HG03280 (cell line): ENCODE measurements around the gene HOXA11.

Experiments used
- ATAC-seq: cut with Tn5 transposase; IDR thresholded peaks from one replicate; pipeline ENCODE4 v1.9.1; 2021; ENCODE audit warnings: mild to moderate bottlenecking, moderate library complexity; ENCODE audit not compliant: unreplicated experiment

Gene HOXA11

DNA sequence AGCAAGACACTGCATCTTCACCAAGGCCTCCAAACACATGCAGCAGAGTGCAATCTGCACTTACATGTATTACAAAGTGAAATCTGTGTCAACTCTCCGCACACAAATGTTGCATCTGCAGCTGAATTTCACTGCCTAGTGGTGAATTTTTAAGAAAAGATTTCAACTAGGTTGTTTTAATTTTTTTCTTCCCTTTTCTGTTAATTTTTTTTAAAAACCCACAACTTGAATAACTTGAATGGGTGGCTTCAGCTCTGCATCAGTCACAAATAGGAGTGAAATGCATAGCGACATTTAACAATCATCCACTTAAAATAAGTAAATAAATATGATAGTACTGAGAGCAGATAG is 8.9 kb upstream of the HOXA11 start:
- ATAC-seq: no peak

DNA sequence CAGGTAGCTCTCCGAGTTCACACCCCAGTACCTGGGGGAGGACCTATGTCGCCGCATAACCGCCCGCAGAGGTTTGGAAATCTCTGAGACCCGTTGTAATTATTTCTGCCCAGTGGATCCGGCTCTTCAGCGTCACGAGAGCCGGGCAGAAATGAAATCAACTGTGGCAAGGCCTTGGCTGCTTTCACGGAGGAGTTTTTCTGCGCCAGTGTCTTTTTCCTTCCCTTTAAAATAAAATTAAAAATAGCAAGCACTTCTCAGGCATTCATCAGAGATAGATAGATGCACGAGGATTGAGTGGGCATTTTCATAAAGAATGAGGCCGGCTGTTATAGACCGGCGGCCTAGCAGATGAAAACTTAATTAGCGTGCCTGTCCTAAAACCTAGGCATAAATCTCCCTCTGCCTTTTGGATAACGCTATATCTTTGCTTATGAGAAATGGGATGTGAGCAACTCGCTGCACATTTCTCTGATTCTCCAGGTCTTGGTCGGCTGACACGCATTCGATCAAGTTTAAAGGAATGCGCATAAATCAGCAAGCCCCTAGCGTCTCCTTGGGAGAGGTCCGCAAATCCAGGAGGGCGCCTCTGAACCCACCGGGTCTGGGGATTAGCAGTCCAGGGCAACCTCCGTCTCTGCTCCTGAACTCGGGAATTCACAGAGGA is 8.4 kb upstream of the HOXA11 start:
- no peak for ATAC-seq

DNA sequence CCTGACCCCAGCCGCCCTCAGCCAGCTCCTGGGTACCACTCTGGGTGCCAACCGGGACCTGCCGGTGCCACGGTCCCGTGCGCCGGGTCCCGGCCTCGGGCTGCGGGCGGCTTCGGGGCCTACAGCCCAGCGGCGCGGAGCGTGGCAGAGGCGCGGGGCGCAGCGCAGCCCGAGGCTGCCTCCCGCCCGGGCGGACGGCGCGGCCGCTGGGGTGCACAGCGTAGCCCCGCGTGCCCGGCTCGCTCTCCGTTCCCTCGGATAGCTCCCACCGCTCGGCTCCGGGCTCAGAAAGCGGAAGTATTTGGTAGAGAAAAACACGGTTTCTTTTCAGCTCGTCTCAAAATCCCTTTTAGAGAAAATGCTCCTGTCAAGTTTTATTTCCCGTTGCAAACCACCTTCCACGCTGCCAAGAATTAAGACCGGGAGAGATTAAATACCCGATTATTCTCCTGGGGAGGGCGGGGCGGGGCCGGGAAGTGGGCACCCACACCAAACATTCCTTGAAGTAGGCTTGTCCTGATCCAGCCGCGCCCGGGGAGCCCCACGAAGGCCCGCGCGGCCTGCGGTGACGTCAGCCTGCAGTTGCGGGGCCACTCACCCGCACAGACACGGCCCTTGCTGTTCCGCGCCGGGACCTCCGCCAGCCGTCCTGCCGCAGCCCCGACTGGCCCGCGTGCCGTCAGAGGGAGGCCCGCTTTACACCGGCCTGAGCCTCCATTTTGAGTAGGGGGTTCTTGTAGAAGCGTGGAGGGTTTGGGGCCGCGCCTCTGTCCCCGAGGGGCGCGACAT is 7.7 kb upstream of the HOXA11 start:
- no peak for ATAC-seq

DNA sequence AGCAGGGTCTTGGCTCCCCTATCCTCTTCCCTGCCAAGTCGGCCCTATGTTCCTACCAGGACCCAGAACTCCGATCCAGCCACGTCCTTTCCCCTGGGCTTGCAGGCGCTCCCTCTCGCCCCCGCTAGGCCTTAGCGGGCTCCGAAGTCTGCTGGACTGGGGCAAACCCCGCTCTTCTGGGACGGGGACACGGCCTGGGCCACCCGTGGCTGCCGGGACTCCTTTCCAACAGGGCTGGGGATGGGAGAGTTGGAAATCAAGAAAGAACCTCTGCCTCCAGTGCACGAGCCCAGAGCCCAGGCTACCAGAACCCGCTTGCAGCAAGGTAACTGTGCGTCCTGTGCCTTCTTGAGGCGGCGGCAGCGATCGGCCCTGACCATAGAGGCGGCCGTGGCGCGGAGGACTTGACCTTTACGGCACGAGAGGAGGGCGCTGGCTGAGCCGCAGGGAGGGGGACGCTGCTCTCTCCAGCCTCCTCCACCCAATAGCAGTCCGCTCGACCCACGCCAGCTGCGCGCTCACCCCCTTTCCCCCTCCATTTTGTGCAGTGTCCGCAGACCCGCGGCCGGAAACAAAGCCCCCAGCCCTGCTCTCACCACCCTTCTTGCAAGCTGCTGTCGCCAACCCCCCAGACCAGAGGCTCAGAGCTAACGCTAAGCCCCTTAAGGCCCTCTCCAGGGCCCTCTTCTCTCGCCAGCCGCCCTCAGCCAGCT is 7.0 kb upstream of the HOXA11 start:
- no peak for ATAC-seq

DNA sequence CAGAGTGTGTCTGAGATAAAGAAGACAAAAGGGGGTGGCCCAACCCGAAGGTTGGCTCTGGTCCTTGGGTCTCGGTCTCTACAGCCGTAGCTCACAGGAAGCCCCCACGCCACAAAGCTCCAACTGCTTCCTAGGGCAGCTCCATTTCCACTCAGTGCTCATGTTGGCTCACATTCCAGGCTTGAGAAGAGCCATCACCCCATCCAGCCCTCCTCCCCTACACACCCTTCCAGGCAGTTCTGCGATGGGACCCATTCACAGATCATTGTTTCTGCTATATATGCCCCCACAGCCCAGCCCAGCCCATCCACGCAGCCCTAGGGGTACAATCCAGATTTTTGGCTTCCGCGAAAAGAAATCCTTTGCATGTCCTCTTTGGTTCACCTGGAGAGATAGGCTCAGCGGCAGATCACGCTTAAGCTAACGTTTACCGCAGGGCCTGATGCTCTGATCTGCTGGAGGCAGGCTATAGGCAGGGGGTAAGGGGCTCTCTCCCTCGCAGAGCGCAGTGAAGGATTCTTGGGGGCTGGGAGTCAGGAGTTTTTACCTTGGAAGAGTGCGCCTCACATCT is 6.2 kb upstream of the HOXA11 start:
- ATAC-seq: no peak

DNA sequence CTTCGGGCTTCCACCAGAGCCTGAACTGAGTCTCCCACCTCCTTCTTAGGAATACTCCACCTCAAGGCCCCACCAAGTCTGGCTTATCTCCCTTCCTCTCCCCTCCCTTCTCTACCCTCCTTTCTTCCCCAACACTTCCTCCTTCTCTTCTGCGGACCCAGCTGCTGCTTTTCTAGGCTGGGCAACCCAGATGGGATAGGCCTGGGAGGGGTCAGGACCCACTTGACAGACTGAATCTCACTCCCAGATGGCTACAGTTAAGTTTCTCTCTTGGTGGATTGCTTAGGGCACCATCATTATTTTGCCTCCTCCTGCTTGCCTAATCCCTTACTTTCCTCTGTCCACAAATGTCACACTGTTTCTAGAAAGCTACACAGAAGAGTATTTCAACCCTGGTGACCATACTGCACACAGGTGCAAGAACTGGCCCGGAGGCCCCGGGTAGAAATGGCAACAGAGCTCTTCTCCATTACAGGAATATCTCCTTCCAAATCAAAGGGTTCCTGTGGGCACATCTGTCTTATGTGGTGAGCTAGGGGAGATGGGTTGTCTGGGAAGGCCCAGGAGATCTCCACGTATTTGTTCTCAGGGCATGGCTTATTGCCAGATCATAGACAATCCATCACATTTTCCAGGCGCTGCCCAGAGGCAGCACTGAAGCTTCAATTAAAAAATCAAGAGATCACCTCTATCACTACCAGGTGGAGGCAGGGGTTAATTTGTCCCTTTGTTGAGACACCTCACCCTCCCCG is 5.1 kb upstream of the HOXA11 start:
- ATAC-seq: no peak

DNA sequence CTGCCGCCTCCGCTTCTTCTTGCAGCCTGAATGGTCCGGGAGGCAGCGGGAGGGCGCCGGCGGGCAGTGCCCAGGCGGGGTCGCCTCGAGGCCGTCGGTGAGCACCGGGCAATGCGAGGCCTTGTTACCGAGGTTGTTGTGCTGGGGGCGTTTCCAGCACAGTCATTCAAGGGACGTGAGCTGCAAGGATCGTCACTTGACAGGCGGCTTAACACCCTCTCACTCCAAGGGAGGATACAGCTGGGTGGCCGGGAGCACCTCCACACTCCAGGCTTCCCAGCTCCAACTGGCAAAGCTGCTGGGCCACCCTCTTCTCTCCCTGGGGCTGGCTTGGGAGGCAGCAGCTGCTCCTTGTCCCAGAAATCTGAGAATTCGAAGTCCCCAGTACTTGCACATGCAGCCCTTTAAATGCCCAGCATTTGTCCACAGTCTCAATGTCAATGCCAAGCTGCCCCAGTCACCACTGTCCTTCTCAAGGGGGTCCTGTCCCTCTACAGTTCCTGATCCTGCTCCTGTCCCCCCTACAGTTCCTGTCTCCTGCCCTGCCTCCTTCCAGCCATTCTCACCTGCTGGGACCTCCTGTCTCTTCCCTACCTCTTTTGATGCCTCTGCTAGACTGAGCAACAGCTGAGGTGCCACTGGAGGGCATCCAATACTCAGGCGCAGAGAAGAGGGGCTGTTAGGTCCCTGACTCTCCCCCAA is 4.4 kb upstream of the HOXA11 start:
- no peak for ATAC-seq

DNA sequence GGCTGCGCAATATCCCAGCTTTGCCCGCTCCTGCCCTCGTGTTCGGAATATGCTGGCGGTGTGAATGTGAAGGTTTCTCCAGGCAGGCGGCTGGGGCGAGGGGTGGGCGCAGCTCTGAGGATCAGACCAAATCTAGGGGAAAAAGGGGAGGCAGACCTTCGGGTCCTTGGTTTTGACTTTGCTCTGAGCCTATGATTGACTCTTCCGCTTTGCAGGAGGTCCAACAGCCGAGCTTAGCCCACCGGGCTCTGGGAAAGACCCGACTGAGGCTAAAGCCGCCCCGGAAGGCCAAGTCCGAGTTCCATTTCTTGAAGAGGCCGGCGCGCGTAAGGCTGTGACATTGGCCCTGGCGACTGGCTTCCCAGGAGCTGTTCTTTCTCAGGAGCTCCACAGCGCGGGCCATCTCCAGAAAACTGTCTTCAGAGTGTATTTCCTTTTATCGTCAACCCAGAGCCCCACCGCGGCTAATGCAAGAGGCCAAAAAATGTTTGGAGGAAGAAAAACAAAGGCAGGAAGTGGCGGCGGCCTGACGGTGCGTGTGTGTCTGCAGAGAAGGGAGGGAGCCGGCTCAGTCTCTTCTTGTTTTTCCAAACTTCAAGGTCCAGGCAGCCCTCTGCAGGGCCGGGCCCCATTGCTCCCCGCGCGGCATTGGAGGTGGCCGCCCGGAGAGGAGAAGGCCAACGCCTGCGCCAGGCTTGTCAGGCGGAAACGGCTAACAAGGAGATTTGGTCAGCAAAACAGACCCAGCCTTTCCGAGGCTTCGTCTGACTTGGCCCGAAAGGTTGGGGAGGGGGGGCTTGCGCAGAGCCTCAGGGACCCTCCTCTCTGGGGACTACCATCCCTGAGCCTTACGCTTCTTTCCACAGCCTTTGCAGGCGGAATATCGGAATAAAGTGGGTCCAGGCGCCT is 3.6 kb upstream of the HOXA11 start:
- no peak for ATAC-seq

DNA sequence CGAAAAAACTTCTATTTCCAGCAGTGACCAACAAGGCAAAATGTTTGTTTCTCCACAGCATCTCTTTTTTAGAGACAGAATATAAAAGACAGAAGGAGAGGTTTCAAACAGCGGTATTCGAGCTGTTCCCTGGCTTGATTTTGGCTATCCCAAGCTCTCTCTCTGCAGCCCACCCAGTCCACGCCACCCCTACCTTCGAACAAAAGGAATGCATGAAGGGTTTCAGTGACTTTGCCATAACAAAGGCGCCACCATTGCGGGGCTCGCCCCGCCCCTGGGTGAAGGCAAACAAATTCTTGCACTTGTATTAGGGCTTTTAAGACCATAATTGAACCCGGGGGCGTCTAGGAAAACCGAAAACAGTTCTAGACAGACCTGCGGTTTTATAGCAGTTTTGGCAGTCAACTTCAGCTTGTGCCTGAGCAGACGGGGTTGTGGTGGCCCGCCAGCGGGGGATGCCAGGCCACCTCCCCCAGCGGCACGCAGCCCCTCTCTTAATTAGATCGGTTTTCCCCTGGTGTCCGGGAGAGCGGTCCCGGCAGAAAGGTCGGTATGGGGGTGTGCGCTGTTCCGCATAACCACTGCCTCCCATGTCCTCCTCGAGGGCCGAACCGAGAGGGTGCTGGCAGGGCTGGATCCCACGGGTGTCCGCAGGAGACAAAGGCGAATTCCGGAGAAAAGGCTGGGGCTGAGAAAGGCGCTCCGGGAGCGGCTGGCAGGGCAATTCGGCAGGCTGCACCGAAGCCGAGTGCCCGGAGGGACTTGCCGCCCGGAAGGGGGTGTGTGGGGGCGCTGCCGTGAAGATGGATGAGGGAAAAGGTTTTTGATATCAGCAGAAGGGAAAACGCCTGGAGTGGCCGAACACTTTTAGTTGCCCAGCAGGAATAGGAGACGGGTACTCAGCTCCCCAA is 2.7 kb upstream of the HOXA11 start:
- ATAC-seq: no peak

DNA sequence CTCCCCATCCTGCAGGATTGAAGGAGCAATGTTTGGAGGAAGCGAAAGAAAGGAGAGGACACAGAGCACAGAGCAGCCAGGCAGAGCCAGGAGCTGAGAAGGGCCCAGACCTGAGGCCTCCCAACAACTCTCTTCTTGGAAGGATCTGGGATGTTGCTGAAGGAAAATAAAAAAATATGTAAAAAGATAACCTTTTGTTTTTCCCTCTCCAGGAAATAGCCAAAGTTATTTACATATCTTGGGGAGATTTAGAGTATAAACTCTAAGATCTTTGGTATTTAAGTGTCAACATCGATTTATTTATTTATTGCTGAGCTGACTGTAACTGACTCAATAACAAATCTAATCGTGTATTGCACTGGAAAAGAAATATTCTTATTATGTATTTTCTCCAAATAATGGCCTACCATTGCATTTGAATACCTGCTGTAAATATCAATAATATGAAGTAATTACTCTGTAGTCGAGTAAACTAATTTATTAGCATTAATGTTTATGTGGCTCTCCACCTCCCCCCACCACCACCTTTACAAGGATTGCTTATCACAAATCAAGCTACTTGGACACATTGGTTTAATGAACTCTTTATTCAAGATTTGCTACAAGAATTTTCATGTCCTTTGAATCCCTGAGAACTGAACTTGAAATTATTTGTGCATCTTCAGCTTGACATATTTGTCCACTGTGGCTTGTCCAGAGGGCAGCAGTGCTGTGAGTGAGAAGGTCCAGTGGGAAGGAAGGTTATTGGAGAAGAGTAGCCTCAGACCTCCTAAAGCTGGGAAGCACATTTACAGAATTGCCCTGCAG is 1.8 kb upstream of the HOXA11 start:
- ATAC-seq: no peak

DNA sequence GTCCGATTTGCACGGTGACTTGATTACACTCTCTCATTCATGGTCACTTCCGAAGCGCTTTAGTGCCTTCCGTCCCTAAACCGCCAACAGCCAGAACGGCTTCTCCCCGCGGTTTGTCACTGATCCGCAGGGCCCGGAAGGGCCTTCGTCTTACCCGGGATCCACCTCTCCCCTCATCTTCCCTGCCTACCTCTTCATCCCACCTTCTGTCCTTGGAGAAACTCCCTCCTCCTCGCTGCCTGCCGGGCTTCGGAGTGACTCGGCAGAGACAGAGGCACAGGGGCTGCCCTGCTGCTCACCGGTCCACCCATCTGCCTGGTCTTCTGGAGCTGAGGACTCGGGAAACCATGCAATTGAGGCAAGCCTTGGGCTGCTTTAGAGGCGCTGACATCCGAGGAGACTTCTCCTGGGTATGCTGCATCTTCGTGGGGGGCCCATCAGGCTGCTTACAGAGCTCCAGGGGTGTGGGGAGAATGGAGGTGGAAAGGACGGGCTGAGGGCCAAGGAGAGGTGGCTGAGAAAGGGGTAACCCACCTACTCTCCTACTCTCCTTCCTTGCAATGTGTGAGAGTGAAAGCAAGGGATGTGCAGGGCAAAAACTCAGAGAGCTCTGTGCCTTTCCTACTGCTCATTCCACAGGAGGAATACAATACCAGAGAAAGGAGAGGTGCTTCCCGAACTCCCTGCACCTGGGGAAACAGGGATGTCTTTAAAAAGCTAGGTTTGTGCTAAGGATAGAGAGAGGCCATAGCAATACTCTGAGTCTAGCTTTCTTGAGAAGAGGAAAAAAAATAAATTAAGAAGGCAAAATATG is 1.0 kb upstream of the HOXA11 start:
- ATAC-seq: no peak

DNA sequence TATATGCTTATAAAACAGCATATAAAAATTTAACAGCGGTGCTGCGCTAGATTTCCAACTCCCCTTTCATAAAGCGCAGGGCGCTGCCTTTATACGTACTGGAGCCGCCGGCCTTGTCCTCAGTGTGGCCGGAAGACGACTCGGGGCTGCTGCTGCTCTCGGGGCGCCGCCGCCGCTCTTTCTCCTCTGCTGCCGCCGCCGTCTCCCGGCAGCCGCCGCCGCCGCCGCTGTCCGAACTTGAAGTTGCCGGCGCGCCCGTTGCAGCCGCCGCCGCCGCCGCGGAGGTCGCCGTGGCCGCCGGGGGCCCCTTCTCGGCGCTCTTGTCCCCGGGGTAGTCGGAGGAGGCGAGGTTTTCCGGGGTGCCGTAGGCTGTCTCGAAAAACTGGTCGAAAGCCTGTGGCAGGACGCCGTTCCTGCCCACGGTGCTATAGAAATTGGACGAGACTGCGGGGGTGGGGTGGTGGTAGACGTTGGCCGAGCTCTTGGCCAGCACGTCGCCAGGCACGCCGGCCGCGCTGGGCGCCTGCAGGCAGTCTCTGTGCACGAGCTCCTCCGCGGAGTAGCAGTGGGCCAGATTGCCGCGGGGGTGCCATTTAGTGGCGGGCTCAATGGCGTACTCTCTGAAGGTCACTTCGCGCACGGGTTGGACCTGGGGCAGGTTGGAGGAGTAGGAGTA is 557 bp downstream of the HOXA11 start:
- ATAC-seq: no peak

DNA sequence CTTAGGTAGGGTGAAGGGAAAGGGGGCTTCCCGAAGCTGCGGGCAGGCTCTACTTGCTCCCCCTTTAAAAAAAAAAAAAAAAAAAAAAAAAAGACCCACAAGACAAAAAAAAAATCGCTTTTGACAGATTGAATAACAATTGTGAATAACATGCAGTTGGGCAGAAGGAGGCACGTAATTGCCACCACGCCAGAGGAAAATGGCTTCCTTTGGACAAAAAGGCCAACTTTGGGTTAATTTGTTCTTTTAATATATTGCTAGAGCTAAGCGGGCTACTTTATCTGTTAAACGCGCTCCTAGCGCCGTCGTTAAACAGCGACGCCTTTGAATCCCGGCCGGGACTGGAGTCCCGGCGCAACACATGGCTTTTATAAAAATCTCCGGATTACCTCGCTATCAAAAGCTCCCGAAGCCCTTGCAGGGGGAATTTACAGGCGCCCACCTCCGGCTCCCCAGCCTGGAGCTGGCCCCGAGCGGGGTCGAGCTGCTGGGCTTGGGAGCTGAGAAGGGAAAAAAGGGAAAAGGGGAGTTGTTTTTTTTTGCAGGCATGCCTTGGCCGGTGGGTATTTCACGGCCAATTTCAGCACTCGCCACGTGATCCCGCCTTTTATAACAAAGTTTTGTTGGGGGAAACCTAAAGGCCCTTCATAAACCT is 1.2 kb downstream of the HOXA11 start:
- ATAC-seq: no peak

DNA sequence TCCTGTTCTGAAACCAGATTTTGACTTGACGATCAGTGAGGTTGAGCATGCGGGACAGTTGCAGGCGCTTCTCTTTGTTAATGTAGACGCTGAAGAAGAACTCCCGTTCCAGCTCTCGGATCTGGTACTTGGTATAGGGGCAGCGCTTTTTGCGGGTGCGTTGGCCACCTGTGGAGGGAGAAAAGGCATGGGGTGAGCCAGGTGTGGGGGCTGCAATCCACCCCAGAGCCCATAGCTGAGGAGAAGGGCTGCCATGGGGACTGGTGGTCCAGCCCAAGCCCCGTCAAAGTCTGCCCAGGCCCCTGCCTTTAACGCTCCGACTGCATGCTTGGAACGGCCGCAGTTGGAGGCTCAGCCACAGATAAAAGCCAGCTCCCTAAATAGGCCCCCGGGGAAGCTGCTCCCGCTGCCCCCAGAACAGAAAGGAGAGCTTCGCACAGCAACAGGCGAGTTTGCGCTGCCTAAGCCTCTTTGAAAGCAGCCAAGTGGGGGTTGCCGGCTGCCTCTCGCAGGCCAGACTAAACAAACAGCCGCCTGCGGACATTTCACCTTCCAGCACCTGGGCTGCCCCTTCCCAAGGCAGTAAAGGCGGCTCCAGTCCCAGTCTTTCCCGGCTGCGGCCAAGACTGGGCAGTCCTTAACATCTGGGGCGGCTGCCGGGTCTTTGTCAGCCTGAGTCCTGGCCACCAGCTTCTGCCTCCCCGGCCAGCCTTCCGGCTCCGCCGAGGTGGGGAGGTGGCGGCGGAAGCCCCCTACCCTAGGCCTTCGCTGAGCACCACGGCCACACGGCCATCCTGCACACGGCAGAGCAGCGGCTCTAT is 2.0 kb downstream of the HOXA11 start:
- no peak for ATAC-seq
